Measurements from ENCODE around the gene DAG1.

DNA sequence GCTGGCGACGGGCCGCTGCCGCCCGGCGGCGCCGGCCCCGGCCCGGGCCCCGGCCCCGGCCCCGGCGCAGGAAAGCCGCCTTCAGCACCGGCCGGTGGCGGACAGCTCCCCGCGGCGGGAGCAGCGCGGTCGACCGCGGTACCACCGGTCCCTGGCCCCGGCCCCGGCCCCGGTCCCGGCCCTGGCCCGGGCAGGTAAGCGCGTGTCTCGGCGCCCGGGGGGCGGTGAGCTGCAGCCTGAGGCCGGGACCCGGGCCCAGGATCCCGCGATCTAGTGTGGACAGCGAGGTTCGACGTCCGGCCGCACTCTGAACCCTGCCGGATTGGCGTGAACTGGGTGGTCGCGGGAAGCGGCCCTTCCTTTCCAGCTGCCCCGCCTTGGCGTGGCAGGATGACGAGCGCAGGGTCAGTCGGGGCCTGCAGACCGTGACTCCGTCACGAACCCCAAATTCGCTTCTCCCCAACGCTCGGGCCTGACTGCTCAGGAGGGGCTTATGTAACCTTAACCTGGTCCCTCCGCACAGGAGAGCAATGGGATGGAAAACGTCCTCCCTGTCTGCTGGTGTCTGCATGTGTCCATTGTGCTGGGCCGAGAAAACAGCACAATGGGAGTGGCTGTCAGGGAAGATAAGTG, 84.7 kb downstream of the DAG1 start:
- TF ChIP-seq, protein P1, sequence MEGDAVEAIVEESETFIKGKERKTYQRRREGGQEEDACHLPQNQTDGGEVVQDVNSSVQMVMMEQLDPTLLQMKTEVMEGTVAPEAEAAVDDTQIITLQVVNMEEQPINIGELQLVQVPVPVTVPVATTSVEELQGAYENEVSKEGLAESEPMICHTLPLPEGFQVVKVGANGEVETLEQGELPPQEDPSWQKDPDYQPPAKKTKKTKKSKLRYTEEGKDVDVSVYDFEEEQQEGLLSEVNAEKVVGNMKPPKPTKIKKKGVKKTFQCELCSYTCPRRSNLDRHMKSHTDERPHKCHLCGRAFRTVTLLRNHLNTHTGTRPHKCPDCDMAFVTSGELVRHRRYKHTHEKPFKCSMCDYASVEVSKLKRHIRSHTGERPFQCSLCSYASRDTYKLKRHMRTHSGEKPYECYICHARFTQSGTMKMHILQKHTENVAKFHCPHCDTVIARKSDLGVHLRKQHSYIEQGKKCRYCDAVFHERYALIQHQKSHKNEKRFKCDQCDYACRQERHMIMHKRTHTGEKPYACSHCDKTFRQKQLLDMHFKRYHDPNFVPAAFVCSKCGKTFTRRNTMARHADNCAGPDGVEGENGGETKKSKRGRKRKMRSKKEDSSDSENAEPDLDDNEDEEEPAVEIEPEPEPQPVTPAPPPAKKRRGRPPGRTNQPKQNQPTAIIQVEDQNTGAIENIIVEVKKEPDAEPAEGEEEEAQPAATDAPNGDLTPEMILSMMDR (conservative IDR thresholded peaks at IDR 0.05 in 1 of 2, IDR thresholded peaks at IDR 0.05 in 1 of 2; ENCODE audit: low read depth in 1 of 2, low read length in 2 of 2): no peak
- TF ChIP-seq EZH2 (IDR thresholded peaks at IDR 0.05; ENCODE audit: low read length, missing control alignments): peak; percentile 44
